ENCODE results near the gene AKAP8. TPM values are rescaled to one million over a fixed set of nuclear protein-coding genes. Genes with fewer than 3 reads are reported as not detected.

Gene AKAP8
- total RNA-seq, 1 donor from 2014 or later: 55.4 TPM

Other genes with a start within 250 kb of the AKAP8 start
- not detected in 2 replicates for gene NOTCH3, start 178.8 kb downstream of the AKAP8 start, total RNA-seq
- gene EPHX3, start 147.3 kb downstream of the AKAP8 start, total RNA-seq: 0.09 and 0.16 TPM in 2 replicates
- gene BRD4, start 47.2 kb downstream of the AKAP8 start, total RNA-seq: 109 TPM in 2 replicates
- 76.8 and 80.1 TPM in 2 replicates for gene AKAP8L, start 39.2 kb upstream of the AKAP8 start, total RNA-seq
- gene WIZ, start 70.2 kb upstream of the AKAP8 start, total RNA-seq: 36.3 and 36.5 TPM in 2 replicates
- gene RASAL3, start 84.8 kb upstream of the AKAP8 start, total RNA-seq: 110 and 114 TPM in 2 replicates
- gene PGLYRP2, start 99.7 kb upstream of the AKAP8 start, total RNA-seq: not detected in 2 replicates
- 0.09 and 0.12 TPM in 2 replicates for gene CYP4F22, start 128.7 kb upstream of the AKAP8 start, total RNA-seq
- gene CYP4F8, start 235.4 kb upstream of the AKAP8 start, total RNA-seq: not detected in 2 replicates